ENCODE measurements around the gene KAT6B. TPM values are rescaled to one million over a fixed set of nuclear protein-coding genes. Genes with fewer than 3 reads are reported as not detected.

KAT6B gene
- polyA plus RNA-seq, 4 donors, result 39.9 to 53.7 (median 45.7) TPM

DNA sequence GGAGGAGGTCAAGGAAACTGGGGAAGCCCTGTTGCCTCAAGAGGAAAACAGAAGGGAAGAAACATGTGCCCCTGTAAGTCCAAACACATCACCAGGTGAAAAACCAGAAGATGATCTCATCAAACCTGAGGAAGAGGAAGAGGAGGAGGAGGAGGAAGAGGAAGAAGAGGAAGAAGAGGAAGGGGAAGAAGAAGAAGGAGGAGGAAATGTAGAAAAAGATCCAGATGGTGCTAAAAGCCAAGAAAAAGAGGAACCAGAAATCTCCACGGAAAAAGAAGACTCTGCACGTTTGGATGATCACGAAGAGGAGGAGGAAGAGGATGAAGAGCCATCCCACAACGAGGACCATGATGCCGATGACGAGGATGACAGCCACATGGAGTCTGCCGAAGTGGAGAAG, 202.3 kb downstream of the KAT6B start:
- no peak for DNase-seq (ENCODE audit: low read depth in 4 of 4, low spot score in 2 of 4)

DNA sequence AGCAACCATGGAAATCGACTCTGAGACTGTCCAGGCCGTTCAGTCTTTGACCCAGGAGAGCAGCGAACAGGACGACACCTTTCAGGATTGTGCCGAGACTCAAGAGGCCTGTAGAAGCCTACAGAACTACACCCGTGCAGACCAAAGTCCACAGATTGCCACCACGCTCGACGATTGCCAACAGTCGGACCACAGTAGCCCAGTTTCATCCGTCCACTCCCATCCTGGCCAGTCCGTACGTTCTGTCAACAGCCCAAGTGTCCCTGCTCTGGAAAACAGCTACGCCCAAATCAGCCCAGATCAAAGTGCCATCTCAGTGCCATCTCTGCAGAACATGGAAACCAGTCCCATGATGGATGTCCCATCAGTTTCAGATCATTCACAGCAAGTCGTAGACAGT, 203.0 kb downstream of the KAT6B start:
- no peak for DNase-seq (ENCODE audit: low read depth in 4 of 4, low spot score in 2 of 4)

DNA sequence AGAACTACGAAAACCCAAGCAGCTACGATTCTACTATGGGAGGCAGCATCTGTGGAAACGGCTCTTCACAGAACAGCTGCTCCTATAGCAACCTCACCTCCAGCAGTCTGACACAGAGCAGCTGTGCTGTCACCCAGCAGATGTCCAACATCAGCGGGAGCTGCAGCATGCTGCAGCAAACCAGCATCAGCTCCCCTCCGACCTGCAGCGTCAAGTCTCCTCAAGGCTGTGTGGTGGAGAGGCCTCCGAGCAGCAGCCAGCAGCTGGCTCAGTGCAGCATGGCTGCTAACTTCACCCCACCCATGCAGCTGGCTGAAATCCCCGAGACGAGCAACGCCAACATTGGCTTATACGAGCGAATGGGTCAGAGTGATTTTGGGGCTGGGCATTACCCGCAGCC, 203.5 kb downstream of the KAT6B start:
- peak in 3 of 4 donors; percentile 56 to 78 (median 70) for DNase-seq (ENCODE audit: low read depth in 4 of 4, low spot score in 2 of 4)

DNA sequence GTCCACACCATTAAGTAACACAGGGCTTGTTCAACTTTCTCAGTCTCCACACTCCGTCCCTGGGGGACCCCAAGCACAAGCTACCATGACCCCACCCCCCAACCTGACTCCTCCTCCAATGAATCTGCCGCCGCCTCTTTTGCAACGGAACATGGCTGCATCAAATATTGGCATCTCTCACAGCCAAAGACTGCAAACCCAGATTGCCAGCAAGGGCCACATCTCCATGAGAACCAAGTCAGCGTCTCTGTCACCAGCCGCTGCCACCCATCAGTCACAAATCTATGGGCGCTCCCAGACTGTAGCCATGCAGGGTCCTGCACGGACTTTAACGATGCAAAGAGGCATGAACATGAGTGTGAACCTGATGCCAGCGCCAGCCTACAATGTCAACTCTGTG, 204.0 kb downstream of the KAT6B start:
- no peak for DNase-seq (ENCODE audit: low read depth in 4 of 4, low spot score in 2 of 4)

DNA sequence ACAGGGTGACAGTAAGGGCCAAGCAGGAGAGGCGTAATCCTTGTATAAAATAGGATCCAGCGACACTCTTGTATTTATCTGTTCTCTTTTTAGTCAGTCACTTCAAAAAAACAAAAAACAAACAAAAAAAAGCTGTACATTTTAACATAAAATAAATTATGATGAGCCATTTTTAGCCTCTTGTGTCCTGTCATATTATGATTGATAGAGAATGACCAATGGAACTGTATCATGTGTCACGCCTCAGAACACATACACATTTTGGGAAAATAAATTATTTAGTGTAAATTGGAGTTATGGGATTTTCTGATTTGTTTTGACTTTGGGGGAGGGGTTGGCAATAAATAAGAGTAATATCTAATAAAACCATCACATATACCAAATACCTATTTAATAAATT, 205.7 kb downstream of the KAT6B start:
- DNase-seq (ENCODE audit: low read depth in 4 of 4, low spot score in 2 of 4), result no peak

DNA sequence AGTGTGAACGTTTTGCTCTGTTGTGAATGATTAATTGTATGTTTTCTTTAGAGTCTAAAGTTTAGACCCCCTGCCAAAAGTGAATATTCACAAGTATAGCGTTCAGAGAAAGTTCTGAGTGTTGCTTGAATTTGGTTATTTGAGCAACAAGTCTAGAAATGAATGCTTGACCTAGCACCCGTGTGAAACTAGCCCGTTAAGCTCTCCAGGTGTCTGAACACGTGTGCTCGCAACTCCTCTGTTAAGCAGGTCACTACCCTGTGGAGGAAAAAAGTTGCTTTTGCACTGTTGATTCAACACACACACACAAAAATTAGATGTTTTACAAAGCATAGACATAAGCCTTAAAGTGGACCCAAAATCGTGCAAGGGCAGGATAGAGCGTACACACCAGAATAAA, 206.4 kb downstream of the KAT6B start:
- no peak for DNase-seq (ENCODE audit: low read depth in 4 of 4, low spot score in 2 of 4)

DNA sequence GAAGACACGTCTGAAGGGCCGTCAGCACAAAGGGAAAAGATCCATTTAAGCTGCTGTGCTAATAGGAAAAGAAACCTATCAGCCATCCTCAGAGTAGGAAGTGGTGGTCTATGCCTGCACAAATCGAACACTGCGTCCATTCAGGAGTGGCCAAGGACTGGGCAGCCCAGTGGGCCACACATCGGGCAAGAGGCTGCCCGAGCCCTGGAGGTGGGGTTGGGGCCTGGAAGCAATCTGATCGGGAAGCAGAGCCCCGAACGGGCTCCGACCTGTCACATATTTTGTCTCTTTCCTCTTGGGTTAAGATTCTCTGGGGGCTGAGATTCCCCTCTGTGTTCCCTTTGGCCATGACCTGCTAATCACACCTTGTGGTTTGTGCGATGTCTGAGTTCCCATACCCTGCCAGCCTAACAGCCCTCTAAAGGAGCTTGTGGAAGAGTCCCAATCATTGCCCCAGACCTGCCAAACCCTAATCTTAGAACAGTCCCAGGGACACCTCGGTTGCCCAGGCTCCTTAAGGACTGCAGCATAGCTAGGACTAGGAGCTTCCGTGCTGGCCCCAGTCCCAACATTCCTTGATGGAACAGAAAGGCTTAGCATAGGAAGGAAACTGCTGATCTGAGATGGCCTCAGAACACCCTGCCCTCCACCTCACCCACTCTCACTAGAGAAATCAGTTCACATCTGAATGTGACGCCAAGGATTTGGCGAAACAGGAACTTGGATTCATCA, 207.2 kb downstream of the KAT6B start:
- no peak for DNase-seq (ENCODE audit: low read depth in 4 of 4, low spot score in 2 of 4)

GRCh38 chr10:75034131-75034512, 207.7 kb downstream of the KAT6B start:
- DNase-seq (ENCODE audit: low read depth in 4 of 4, low spot score in 2 of 4), result no peak

DNA sequence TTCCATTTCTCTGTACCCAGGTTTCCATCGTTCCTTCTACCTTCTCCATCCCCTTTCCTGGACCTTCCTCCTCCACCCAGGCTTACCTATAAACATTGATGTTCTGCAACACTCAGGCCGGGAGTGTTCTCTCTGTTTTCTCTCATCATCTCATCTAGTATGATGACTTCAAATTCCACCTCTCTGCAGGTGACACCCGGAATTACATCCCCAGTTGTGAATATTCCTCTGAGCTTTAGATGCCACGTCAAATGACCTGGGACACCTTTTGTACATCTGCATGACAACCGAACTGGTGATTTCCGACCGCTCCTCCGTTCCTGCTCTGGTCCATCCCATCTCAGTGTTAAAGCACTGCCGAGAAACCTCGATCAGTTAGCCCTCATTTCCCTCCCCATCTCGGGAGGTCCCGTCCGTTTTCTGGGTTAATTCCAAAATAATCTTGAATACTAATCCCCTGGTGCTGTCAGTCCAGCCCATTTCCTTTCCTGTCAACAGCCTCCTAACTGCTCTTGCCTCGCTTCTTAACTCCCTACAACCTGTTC, 208.4 kb downstream of the KAT6B start:
- DNase-seq (ENCODE audit: low read depth in 4 of 4, low spot score in 2 of 4), result no peak

DNA sequence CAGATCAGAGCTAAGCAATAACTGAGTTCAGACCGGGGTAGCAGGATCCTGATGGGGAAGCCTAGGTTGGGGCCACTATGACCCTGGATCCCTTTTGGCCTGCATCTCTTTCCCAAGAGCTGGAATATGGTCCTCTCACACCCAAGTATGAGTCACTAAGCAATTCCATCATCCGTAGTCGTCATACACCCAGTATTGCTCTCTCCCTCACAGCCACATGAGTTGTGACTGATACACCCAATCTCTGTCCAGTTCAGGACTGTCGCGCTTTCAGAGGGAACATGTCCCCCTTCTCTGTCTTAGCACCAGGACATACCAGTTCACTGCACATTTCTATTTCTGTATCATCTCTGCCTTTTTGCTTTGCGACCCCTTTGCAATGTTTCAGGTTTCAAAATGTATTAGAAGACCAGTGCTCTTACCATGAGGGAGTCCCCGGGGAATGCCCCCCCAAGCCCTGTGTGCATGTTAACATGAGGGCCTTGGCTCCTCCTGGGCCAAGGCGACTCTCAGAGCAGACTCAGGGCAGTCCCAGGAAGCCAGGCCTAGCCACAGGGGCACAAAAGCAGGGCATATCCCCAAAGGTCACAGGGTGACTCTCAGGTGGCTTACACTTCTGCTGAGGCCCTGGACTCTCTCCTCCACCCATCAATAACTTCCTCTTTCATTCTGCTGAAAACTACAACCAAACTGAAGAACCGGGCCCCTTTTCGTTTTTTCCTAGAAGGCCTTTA, 209.7 kb downstream of the KAT6B start:
- no peak for DNase-seq (ENCODE audit: low read depth in 4 of 4, low spot score in 2 of 4)

- DNase-seq (ENCODE audit: low read depth in 4 of 4, low spot score in 2 of 4), result no peak
Observed at GRCh38 chr10:75037171-75038153, 211.1 kb downstream of the KAT6B start.

DNA sequence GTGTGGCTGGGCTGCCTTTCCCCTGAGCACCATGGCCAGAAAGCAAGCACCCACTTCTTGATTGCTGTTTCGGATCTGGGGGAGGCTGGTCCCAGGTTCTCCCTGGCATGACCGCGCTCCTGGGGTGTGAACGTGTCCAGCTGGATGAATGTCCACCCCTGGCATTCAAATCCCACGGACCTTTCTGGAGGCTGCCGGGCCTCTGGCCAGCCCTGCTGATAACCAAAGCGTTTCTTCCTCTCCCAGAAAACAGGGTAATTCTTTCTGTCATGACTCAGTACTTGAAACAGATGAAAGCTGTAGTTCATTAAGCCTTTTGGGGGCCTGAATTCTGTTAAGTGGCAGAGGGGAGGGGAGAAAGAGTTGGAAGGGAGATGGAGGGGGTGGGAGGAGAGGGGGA, 211.9 kb downstream of the KAT6B start:
- DNase-seq (ENCODE audit: low read depth in 4 of 4, low spot score in 2 of 4), result no peak

DNA sequence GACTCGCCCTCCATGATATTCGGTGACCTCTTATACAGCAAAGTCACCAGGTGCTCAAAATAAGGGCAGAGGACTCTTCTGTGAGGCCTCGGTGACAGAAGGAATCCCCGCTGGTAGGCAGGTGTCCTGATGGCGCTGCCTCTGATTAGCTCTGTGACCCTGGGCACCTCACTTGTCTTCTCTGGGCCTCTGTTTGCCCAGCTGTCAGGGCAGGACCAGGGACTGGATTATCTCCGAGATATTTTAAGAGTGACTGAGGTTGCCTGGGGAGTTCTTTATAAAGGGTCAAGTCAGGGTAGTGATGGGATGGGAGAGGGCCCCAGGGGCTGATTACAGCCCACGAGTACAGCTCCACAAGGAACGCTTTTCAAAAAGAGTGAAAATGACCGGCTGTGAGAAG, 214.2 kb downstream of the KAT6B start:
- DNase-seq (ENCODE audit: low read depth in 4 of 4, low spot score in 2 of 4), result no peak

GRCh38 chr10:75042292-75042974, 216.0 kb downstream of the KAT6B start:
- no peak for DNase-seq (ENCODE audit: low read depth in 4 of 4, low spot score in 2 of 4)

DNA sequence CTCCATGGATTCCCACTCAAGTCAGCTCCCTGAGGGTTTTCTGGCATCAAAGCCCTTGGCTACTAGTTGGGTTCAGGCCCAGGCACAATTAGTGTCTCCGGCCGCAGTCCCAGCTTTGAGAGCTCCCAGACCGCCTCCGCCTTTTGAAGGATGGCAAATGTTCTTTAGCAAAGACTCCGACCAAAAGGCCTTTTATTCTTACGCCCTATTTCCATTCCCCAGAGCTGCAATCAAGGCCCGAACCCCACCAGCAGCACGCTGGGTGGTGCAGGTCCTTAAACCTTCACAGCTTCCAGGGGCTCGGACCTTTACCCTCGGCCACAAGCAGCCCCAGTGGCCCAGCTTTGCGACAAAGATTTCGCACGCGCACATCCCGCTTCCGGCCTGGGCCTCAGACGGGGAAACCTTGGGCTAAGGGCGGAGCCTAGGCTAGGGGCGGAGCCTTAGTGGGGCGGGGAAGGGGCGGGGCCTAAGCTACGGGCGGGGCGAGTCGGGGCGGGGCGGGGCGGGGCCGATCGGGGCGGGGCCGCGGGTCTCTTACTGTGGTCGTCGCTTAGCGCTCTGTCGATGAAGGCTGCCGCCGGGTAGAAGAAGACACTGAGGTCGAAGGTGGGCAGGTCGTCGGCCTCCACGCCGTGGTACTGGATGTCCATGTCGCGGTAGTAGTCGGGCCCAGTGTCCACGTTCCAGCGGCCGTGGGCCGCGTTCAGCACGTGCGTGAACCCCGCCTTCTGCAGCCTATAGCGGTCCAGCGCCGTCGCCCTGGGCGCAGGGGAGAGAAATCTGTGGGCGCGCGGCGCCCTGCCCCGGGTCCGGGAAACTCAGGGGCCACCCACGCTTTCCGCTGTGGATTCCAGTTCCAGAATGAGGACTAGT, 217.1 kb downstream of the KAT6B start:
- DNase-seq (ENCODE audit: low read depth in 4 of 4, low spot score in 2 of 4), result no peak

DNA sequence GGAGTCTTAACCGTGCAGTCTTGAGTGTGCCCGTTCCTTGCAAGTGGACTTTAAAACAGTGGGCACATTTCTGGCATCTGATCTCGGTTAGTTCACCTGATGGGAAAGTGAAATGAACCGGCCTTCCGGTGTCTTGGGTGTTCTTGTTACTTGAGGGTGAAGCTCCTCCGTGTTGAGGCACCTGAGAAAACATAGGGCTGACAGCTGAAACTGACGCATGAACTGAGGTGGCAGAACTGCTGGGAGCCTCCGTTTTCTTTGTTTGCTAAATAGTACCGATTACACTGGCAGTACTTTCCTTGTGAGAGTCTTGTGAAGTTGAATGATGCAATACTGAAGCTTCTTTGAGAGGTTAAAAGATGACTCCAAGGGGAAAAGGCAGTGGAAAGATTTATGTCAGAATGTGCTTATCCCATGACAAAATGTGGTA, 222.3 kb downstream of the KAT6B start:
- DNase-seq (ENCODE audit: low read depth in 4 of 4, low spot score in 2 of 4), result no peak

DNA sequence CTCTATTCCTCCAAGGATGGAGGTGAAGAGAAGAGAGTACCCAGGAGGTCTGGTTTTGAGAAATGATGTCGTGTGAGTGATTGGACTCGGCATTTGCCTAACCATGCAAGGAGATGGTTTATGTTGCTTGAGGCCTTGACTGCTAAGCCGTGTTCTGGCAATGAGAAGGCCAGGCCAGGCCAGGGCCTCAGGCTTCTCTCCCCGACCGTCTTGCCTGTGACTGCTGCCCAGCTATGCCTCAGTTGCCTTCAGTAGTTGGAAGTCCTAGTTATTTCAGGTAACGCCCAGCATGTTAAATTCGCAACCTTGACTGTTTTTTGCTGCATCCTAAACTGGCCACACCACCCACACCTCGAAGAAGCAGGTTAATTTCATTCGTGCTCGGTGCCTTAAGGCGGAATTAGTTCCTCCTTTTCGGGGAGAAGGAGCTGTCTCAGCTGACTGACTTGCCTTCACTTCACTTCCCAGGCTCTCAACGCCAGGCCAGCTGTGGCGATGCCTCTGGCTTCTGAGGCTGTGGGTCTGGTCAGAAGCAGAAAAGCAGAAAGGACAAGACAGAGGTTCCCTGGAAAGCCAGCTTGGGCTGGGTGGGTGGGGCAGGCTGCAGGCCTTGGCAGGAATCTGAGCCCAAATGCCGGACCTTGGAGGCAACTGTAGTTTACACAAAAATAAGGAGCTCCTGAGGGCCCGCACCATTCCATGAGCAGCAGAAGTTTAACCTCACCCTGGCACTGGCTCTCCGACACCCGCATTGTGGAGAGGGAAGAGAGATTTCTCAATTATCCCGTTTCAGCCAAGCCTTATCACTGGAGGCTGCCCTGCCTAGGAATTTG, 223.1 kb downstream of the KAT6B start:
- DNase-seq (ENCODE audit: low read depth in 4 of 4, low spot score in 2 of 4), result no peak

GRCh38 chr10:75050149-75050919, 223.9 kb downstream of the KAT6B start:
- DNase-seq (ENCODE audit: low read depth in 4 of 4, low spot score in 2 of 4), result no peak

Data from left renal cortex interstitium (tissue), 4 donors.